ENCODE measurements around the gene DDX24.

Gene DDX24

DNA sequence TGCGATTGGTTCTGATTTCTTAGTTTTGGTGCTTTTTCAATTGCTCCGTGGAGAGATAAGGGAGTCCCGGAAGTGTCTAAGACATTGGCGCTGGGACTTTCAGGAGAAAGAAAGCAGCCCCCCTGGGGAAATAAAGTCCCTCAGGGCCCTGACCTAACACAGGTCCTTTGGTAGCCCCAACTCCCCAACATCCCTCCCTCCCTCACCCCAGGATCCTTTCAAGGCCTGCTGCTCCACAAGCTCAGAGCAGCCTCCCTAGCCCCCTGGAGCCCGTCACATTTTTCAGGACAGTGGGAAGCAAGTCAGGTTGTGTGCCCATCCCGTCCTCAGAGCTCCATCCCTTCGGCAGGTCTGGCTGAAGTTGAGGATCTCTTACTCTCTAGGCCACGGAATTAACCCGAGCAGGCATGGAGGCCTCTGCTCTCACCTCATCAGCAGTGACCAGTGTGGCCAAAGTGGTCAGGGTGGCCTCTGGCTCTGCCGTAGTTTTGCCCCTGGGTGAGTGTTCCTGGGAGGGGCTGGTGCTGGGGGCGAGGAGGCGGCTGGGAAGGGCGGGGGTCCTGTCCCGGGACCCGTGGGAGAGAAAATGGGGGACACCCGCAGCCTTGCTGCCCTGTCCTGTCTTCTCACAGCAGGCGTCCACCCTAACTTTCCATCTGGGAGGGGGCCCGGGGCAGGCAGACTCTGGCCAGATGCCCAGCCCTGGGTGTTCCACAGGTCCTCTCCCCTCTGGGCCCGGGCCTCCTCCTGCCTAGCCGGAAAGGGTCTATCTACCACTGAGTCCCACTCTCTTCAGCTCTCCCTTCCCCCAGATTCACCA lies 30.5 kb upstream of the DDX24 start:
- DNase-seq (ENCODE audit: low read depth, low spot score), result no peak
- TF ChIP-seq, protein P1, sequence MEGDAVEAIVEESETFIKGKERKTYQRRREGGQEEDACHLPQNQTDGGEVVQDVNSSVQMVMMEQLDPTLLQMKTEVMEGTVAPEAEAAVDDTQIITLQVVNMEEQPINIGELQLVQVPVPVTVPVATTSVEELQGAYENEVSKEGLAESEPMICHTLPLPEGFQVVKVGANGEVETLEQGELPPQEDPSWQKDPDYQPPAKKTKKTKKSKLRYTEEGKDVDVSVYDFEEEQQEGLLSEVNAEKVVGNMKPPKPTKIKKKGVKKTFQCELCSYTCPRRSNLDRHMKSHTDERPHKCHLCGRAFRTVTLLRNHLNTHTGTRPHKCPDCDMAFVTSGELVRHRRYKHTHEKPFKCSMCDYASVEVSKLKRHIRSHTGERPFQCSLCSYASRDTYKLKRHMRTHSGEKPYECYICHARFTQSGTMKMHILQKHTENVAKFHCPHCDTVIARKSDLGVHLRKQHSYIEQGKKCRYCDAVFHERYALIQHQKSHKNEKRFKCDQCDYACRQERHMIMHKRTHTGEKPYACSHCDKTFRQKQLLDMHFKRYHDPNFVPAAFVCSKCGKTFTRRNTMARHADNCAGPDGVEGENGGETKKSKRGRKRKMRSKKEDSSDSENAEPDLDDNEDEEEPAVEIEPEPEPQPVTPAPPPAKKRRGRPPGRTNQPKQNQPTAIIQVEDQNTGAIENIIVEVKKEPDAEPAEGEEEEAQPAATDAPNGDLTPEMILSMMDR (IDR thresholded peaks at IDR 0.05; ENCODE audit: low read depth, low read length), result no peak
- in situ Hi-C loops (cut with HindIII; ENCODE audit: low sequenced_read_pairs), result no loop called here
- H3K4me3 ChIP-seq (ENCODE audit: low read depth, low read length), result no peak overlapping the region

GRCh38 chr14:94110552-94111181 lies 29.7 kb upstream of the DDX24 start, which contains the start of gene IFI27:
IFI27 (plus strand) TSS chr14:94110736.
- H3K4me3 ChIP-seq (ENCODE audit: low read depth, low read length), result no peak within 1 kb of the TSS
- TF ChIP-seq, protein P1 (IDR thresholded peaks at IDR 0.05; ENCODE audit: low read depth, low read length), result no peak
- DNase-seq (ENCODE audit: low read depth, low spot score), result peak; percentile 17
- in situ Hi-C loops (cut with HindIII; ENCODE audit: low sequenced_read_pairs), result no loop called here

DNA sequence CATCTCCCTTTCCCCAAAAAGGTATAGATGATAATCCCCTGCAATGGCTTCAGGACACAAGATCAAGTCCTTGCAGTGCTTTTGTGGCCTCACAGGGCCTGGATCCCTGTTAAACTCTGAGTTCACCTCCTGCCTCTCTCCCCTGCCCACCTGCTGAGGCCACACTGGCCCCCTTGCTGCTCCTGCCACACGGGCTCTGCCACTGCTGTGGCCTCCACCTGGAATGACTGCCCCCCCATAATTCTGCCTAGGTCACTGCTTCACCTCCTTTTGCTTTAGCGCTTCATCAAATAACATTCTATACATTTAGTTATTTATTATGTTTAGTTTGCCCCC lies 28.9 kb upstream of the DDX24 start:
- no peak overlapping the region for H3K4me3 ChIP-seq (ENCODE audit: low read depth, low read length)
- in situ Hi-C loops (cut with HindIII; ENCODE audit: low sequenced_read_pairs), result no loop called here
- no peak for DNase-seq (ENCODE audit: low read depth, low spot score)
- TF ChIP-seq, protein P1 (IDR thresholded peaks at IDR 0.05; ENCODE audit: low read depth, low read length), result no peak

- DNase-seq (ENCODE audit: low read depth, low spot score), result no peak
- no peak overlapping the region for H3K4me3 ChIP-seq (ENCODE audit: low read depth, low read length)
- in situ Hi-C loops (cut with HindIII; ENCODE audit: low sequenced_read_pairs), result no loop called here
- TF ChIP-seq, protein P1 (IDR thresholded peaks at IDR 0.05; ENCODE audit: low read depth, low read length), result no peak
Measured at GRCh38 chr14:94104731-94105130, 23.7 kb upstream of the DDX24 start.

DNA sequence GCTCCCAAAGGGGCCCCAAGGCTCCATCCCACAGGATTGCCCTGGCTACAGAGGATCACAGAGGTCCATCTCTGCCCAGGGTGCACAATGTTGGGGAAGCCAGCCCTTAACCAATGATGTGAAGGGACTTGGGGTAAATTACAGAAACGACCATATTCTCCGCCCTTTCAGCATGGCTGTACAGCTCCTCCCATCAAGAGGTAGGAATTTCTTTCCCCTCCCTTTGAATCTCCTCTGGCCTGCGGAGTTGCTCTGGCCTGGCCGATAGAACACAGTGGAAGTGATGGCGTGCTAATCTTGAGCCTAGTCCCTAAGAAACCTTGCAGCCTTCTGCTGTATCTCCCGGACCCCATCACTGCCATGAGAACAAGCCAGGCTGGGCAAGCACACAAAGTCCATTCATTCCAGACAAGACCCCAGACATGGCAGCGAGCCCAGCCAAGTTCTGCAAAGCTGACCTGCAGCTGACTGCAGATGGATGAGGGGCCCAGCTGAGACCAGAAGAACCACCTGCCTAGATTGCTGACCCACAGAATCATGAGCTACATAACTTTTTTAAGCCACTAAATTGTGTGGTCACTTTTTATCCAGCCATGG lies 22.6 kb upstream of the DDX24 start:
- in situ Hi-C loops (cut with HindIII; ENCODE audit: low sequenced_read_pairs), result no loop called here

DNA sequence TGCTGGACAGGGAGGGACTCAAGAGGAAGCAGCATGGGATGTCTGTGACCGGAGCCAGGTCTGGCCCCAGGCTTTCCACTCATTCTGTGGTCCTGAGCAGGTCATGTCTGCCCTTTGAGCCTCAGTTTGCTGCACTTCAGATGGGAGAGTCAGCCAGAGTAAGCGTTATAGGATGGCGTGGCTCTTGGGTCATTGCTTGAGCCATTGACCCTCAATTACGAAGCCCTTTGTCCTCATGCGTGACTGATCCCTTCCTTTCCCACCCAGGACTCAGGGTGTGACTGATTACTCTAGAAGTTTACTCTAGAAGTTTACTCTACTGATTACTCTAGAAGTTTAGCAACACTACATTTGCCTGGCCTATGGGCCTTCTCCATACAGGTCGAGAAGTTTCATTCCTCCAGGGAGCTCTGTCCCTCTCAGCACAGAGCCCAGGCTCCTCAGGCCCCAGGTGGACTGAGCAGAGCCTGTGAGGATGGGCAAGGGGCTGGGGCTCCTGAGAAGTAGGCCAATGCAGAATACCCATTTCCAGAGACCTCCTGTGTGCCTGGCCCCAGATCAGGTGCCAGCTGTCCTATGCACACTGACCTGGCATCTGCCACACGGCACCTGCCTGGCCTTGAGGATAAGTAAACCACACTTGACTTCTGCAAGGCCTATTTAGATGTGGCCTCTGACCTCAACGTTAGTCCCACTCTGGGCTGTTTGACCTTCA lies 21.9 kb upstream of the DDX24 start:
- TF ChIP-seq, protein P1 (IDR thresholded peaks at IDR 0.05; ENCODE audit: low read depth, low read length), result no peak
- no peak for DNase-seq (ENCODE audit: low read depth, low spot score)
- in situ Hi-C loops (cut with HindIII; ENCODE audit: low sequenced_read_pairs), result no loop called here
- H3K4me3 ChIP-seq (ENCODE audit: low read depth, low read length), result no peak overlapping the region

More for the DNA sequence above, 22.6 kb upstream of the DDX24 start:
- TF ChIP-seq, protein P1 (IDR thresholded peaks at IDR 0.05; ENCODE audit: low read depth, low read length), result no peak
- no peak overlapping the region for H3K4me3 ChIP-seq (ENCODE audit: low read depth, low read length)
- peak; percentile 21 for DNase-seq (ENCODE audit: low read depth, low spot score)
